ENCODE measurements around the gene THRAP3. TPM values are rescaled to one million over a fixed set of nuclear protein-coding genes. Genes with fewer than 3 reads are reported as not detected.

The THRAP3 gene
- total RNA-seq, 2 experiments from 2014 or later: 128 to 133 TPM

- H3K9me3 Mint-ChIP-seq: no peaks in the 10 kb centered on the region
- H3K4me3 Mint-ChIP-seq: no peak overlapping the region
- no peaks in the 10 kb centered on the region for H3K27me3 Mint-ChIP-seq
- peaks cover 21% of the 10 kb centered on the region for H3K4me1 Mint-ChIP-seq
- H3K36me3 Mint-ChIP-seq (ENCODE audit: low read depth): peaks cover 74% of the 10 kb centered on the region
- H3K27ac Mint-ChIP-seq: peak overlapping the region; percentile 6
- DNase-seq: no peak
- ChIA-PET CTCF (interaction anchor here (0.5 to 4.3 kb wide), 21 partner anchors 8 to 201 kb away, joined by 3 to 35 read pairs (median 4); partner anchors contain the start of genes EVA1B, MRPS15, THRAP3 and TRAPPC3), POLR2A (interaction anchor here (1.1 to 1.3 kb wide), 3 partner anchors 18 to 77 kb away, joined by 3 read pairs; no protein-coding TSS in a partner anchor)
Measured at GRCh38 chr1:36300526-36300925, 76.3 kb downstream of the THRAP3 start.

- ChIA-PET POLR2A (interaction anchor here (0.9 to 1.3 kb wide), 2 partner anchors 18 to 77 kb away, joined by 3 read pairs; partner anchors contain the start of gene THRAP3), CTCF (interaction anchor here (1.1 to 4.3 kb wide), 6 partner anchors 8 to 152 kb away, joined by 4 to 35 read pairs (median 8); partner anchors contain the start of genes EVA1B and TRAPPC3)
- no peaks in the 10 kb centered on the region for H3K9me3 Mint-ChIP-seq
- no peaks in the 10 kb centered on the region for H3K27me3 Mint-ChIP-seq
- H3K36me3 Mint-ChIP-seq (ENCODE audit: low read depth): peaks cover 69% of the 10 kb centered on the region
- peak overlapping the region; percentile 12 for H3K27ac Mint-ChIP-seq
- H3K4me1 Mint-ChIP-seq: peaks cover 27% of the 10 kb centered on the region
- H3K4me3 Mint-ChIP-seq: no peak overlapping the region
- DNase-seq: no peak
Measured at GRCh38 chr1:36301220-36301619, 77.0 kb downstream of the THRAP3 start.

- Mint-ChIP-seq H3K9me3 (no peaks in the 10 kb centered on the region), H3K27me3 (no peaks in the 10 kb centered on the region), H3K36me3 (ENCODE audit: low read depth) (peaks cover 64% of the 10 kb centered on the region), H3K4me3 (no peak overlapping the region), H3K4me1 (peaks cover 41% of the 10 kb centered on the region), H3K27ac (peak overlapping the region; percentile 30)
- ChIA-PET CTCF (interaction anchor here (4.3 kb wide), 1 partner anchor 16 kb away, joined by 35 read pairs; no protein-coding TSS in a partner anchor), POLR2A (interaction anchor here (1.7 kb wide), 1 partner anchor 80 kb away, joined by 4 read pairs; no protein-coding TSS in a partner anchor)
- DNase-seq: no peak
Measured at GRCh38 chr1:36303244-36303643, 79.0 kb downstream of the THRAP3 start.

- POLR2A ChIA-PET: interaction anchor here (1.7 to 4.4 kb wide), 2 partner anchors 19 to 81 kb away, joined by 4 to 32 read pairs; partner anchors contain the start of gene EVA1B
- Mint-ChIP-seq H3K9me3 (no peaks in the 10 kb centered on the region), H3K4me3 (no peak overlapping the region), H3K27ac (peak overlapping the region; percentile 30), H3K36me3 (ENCODE audit: low read depth) (peaks cover 62% of the 10 kb centered on the region), H3K4me1 (peaks cover 43% of the 10 kb centered on the region), H3K27me3 (no peaks in the 10 kb centered on the region)
- CTCF ChIA-PET: interaction anchor here (0.6 to 4.3 kb wide), 4 partner anchors 17 to 729 kb away, joined by 3 to 35 read pairs (median 6); no protein-coding TSS in a partner anchor
- DNase-seq: no peak
Measured at GRCh38 chr1:36303650-36304360, 79.6 kb downstream of the THRAP3 start.

- ChIA-PET CTCF (interaction anchor here (0.7 kb wide), 2 partner anchors 58 to 729 kb away, joined by 3 to 5 read pairs; no protein-coding TSS in a partner anchor), POLR2A (interaction anchor here (1.7 to 4.4 kb wide), 2 partner anchors 18 to 81 kb away, joined by 4 to 32 read pairs; partner anchors contain the start of gene EVA1B)
- peak; percentile 9 for DNase-seq
- Mint-ChIP-seq H3K9me3 (no peaks in the 10 kb centered on the region), H3K27me3 (no peaks in the 10 kb centered on the region), H3K27ac (no peak overlapping the region), H3K4me3 (no peak overlapping the region), H3K4me1 (peaks cover 46% of the 10 kb centered on the region), H3K36me3 (ENCODE audit: low read depth) (peaks cover 63% of the 10 kb centered on the region)
Measured at GRCh38 chr1:36304521-36304920, 80.3 kb downstream of the THRAP3 start.

- Mint-ChIP-seq H3K27me3 (no peaks in the 10 kb centered on the region), H3K27ac (peak overlapping the region; percentile 57), H3K36me3 (ENCODE audit: low read depth) (peaks cover 58% of the 10 kb centered on the region), H3K9me3 (no peaks in the 10 kb centered on the region), H3K4me1 (peaks cover 41% of the 10 kb centered on the region), H3K4me3 (peak overlapping the region; percentile 89)
- peak; percentile 15 for DNase-seq
- ChIA-PET CTCF (interaction anchor here (0.7 to 1.8 kb wide), 7 partner anchors 8 to 730 kb away, joined by 3 to 10 read pairs (median 4); partner anchors contain the start of genes EVA1B and THRAP3), POLR2A (interaction anchor here (1.2 to 4.4 kb wide), 5 partner anchors 17 to 161 kb away, joined by 3 to 32 read pairs (median 9); partner anchors contain the start of genes EVA1B and THRAP3)
Measured at GRCh38 chr1:36304970-36305914, 81.0 kb downstream of the THRAP3 start.

GRCh38 chr1:36305915-36306209, 81.6 kb downstream of the THRAP3 start:
- Mint-ChIP-seq H3K4me1 (peaks cover 40% of the 10 kb centered on the region), H3K4me3 (peak overlapping the region; percentile 89)
- POLR2A ChIA-PET: interaction anchor here (1.0 to 4.4 kb wide), 7 partner anchors 17 to 210 kb away, joined by 3 to 32 read pairs (median 3); partner anchors contain the start of genes EVA1B and THRAP3

GRCh38 chr1:36306210-36306901, 82.1 kb downstream of the THRAP3 start, which contains the start of gene SH3D21:
SH3D21 (plus strand) TSS chr1:36306368; CDS start chr1:36306421, 53 bp downstream.
- H3K4me1 Mint-ChIP-seq: peaks cover 40% of the 10 kb centered on the region

More at GRCh38 chr1:36305915-36306209, 81.6 kb downstream of the THRAP3 start:
- DNase-seq: no peak
- H3K27ac Mint-ChIP-seq: peak overlapping the region; percentile 57
- peaks cover 52% of the 10 kb centered on the region for H3K36me3 Mint-ChIP-seq (ENCODE audit: low read depth)
- H3K9me3 Mint-ChIP-seq: no peaks in the 10 kb centered on the region
- no peaks in the 10 kb centered on the region for H3K27me3 Mint-ChIP-seq
- CTCF ChIA-PET: interaction anchor here (0.8 to 1.8 kb wide), 8 partner anchors 9 to 157 kb away, joined by 3 to 10 read pairs (median 6); partner anchors contain the start of genes EVA1B, THRAP3 and TRAPPC3

GRCh38 chr1:36306902-36307456, 82.7 kb downstream of the THRAP3 start:
- POLR2A ChIA-PET: interaction anchor here (0.6 to 4.4 kb wide), 11 partner anchors 16 to 212 kb away, joined by 3 to 32 read pairs (median 3); partner anchors contain the start of genes EVA1B, MRPS15, OSCP1 and THRAP3
- Mint-ChIP-seq H3K27ac (peak overlapping the region; percentile 81), H3K9me3 (no peaks in the 10 kb centered on the region), H3K27me3 (no peaks in the 10 kb centered on the region), H3K4me3 (peak overlapping the region; percentile 89), H3K36me3 (ENCODE audit: low read depth) (peaks cover 44% of the 10 kb centered on the region), H3K4me1 (peaks cover 40% of the 10 kb centered on the region)
- CTCF ChIA-PET: interaction anchor here (0.8 to 1.9 kb wide), 16 partner anchors 8 to 207 kb away, joined by 3 to 10 read pairs (median 4); partner anchors contain the start of genes EVA1B, THRAP3 and TRAPPC3
- DNase-seq: peak; percentile 93

More at GRCh38 chr1:36306210-36306901, 82.1 kb downstream of the THRAP3 start, which contains the start of gene SH3D21:
- ChIA-PET POLR2A (interaction anchor here (0.6 to 4.4 kb wide), 12 partner anchors 16 to 211 kb away, joined by 3 to 32 read pairs (median 3); partner anchors contain the start of genes EVA1B, MRPS15, OSCP1 and THRAP3), CTCF (interaction anchor here (0.8 to 1.9 kb wide), 16 partner anchors 8 to 207 kb away, joined by 3 to 10 read pairs (median 4); partner anchors contain the start of genes EVA1B, THRAP3 and TRAPPC3)
- peak; percentile 61 for DNase-seq
- peaks cover 47% of the 10 kb centered on the region for H3K36me3 Mint-ChIP-seq (ENCODE audit: low read depth)
- peak within 1 kb of the TSS; percentile 81 for H3K27ac Mint-ChIP-seq
- H3K4me3 Mint-ChIP-seq: peak within 1 kb of the TSS; percentile 89
- no peaks in the 10 kb centered on the region for H3K27me3 Mint-ChIP-seq
- no peaks in the 10 kb centered on the region for H3K9me3 Mint-ChIP-seq

GRCh38 chr1:36307601-36308330, 83.5 kb downstream of the THRAP3 start:
- POLR2A ChIA-PET: interaction anchor here (1.1 to 4.4 kb wide), 4 partner anchors 15 to 158 kb away, joined by 3 to 32 read pairs (median 8); partner anchors contain the start of genes EVA1B and THRAP3
- Mint-ChIP-seq H3K9me3 (no peaks in the 10 kb centered on the region), H3K27me3 (no peaks in the 10 kb centered on the region), H3K4me1 (peaks cover 40% of the 10 kb centered on the region), H3K4me3 (peak overlapping the region; percentile 89), H3K36me3 (ENCODE audit: low read depth) (peaks cover 37% of the 10 kb centered on the region), H3K27ac (no peak overlapping the region)
- CTCF ChIA-PET: interaction anchor here (1.1 to 1.9 kb wide), 6 partner anchors 22 to 208 kb away, joined by 3 to 10 read pairs (median 6); no protein-coding TSS in a partner anchor
- DNase-seq: no peak
